Neural cell (in vitro differentiated cells): ENCODE results near the gene PUSL1. TPM values are rescaled to one million over a fixed set of nuclear protein-coding genes. Genes with fewer than 3 reads are reported as not detected.

Source experiments
- H2AFZ ChIP-seq: fragments of 200-600, 300-800 bp; sonication (generic), shearing (Covaris generic); 2 replicates; pipeline ENCODE4 v1.6.0; 2014; ENCODE audit warnings: low read depth, mild to moderate bottlenecking, antibody characterized with exemption, low read length, moderate library complexity
- H3F3A ChIP-seq: fragments of 200-600 bp; shearing (Covaris generic); 2 replicates; pipeline ENCODE4 v1.6.1; 2016; ENCODE audit warnings: mild to moderate bottlenecking, moderate library complexity, mixed read lengths, antibody characterized with exemption, low read length; ENCODE audit not compliant: insufficient read depth, poor library complexity, severe bottlenecking
- H3K27ac ChIP-seq: fragments of 200-600, 300-800 bp; sonication (generic), shearing (Covaris generic); 2 replicates; pipeline ENCODE4 v1.5.1; 2014; ENCODE audit warnings: mild to moderate bottlenecking, low read length, moderate library complexity
- H3K27me3 ChIP-seq: fragments of 300-800, 200-600 bp; sonication (generic), shearing (Covaris generic); 2 replicates; pipeline ENCODE4 v1.6.0; 2014; ENCODE audit warnings: mild to moderate bottlenecking, low read depth, low read length, moderate library complexity; ENCODE audit not compliant: insufficient read depth
- H3K36me3 ChIP-seq: fragments of 300-800, 200-600 bp; sonication (generic), shearing (Covaris generic); 2 replicates; pipeline ENCODE4 v1.5.1; 2014; ENCODE audit warnings: mild to moderate bottlenecking, antibody characterized with exemption, low read length, moderate library complexity; ENCODE audit not compliant: insufficient read depth
- H3K4me2 ChIP-seq: fragments of 300-800, 200-600 bp; sonication (generic), shearing (Covaris generic); 2 replicates; pipeline ENCODE4 v1.6.0; 2014; ENCODE audit warnings: mild to moderate bottlenecking, low read length
- H3K4me3 ChIP-seq: fragments of 300-800, 200-600 bp; sonication (generic), shearing (Covaris generic); 2 replicates; pipeline ENCODE4 v1.5.1; 2014; ENCODE audit warnings: mild to moderate bottlenecking, low read length, moderate library complexity
- H3K79me2 ChIP-seq: fragments of 200-600 bp; shearing (Covaris generic); replicated peaks from 2 replicates; pipeline ENCODE4 v1.6.0; 2014; ENCODE audit warnings: mild to moderate bottlenecking, low read length, moderate library complexity; ENCODE audit not compliant: insufficient read depth
- H3K9ac ChIP-seq: fragments of 300-800, 200-600 bp; sonication (generic), shearing (Covaris generic); 2 replicates; pipeline ENCODE4 v1.6.1; 2016; ENCODE audit warnings: mild to moderate bottlenecking, low read length, mixed read lengths
- H3K9me2 ChIP-seq: fragments of 200-600 bp; shearing (Covaris generic); 2 replicates; pipeline ENCODE4 v1.6.1; 2016; ENCODE audit warnings: mild to moderate bottlenecking, low read length, mixed read lengths; ENCODE audit not compliant: insufficient read depth
- H3K9me3 ChIP-seq: fragments of 200-600, 300-800 bp; sonication (generic), shearing (Covaris generic); 2 replicates; pipeline ENCODE4 v1.6.1; 2016; ENCODE audit warnings: mild to moderate bottlenecking, mixed run types, low read length, moderate library complexity, mixed read lengths
- H4K20me1 ChIP-seq: fragments of 200-600 bp; shearing (Covaris generic); 2 replicates; pipeline ENCODE4 v1.6.1; 2016; ENCODE audit warnings: mild to moderate bottlenecking, mixed run types; ENCODE audit not compliant: insufficient read depth
- CTCF ChIP-seq: fragments of 450-650 bp; IDR thresholded peaks from 2 replicates; pipeline ENCODE4 v1.5.1; 2014; ENCODE audit warnings: antibody characterized with exemption, mild to moderate bottlenecking, moderate library complexity; ENCODE audit not compliant: poor library complexity, severe bottlenecking
- EP300 ChIP-seq: fragments of 450-650 bp; conservative IDR thresholded peaks from 2 replicates; pipeline ENCODE4 v1.6.1; 2014; ENCODE audit warnings: antibody characterized with exemption, mild to moderate bottlenecking, moderate library complexity; ENCODE audit not compliant: poor library complexity, severe bottlenecking
- EZH2 ChIP-seq: fragments of 200-600, 300-800 bp; shearing (Covaris generic), sonication (generic); IDR thresholded peaks from 2 replicates; pipeline ENCODE4 v1.6.1; 2014; ENCODE audit warnings: antibody characterized with exemption, low read length, borderline replicate concordance, mild to moderate bottlenecking; ENCODE audit not compliant: insufficient read depth, poor library complexity, severe bottlenecking
- MXI1 ChIP-seq: fragments of 450-650 bp; conservative IDR thresholded peaks from 2 replicates; pipeline ENCODE4 v1.6.1; 2014; ENCODE audit warnings: antibody characterized with exemption, mild to moderate bottlenecking; ENCODE audit not compliant: poor library complexity, severe bottlenecking
- POLR2AphosphoS5 ChIP-seq: IDR thresholded peaks from 2 replicates; pipeline ENCODE4 v1.6.1; 2012
- RAD21 ChIP-seq: fragments of 450-650 bp; conservative IDR thresholded peaks from 2 replicates; pipeline ENCODE4 v1.6.1; 2014; ENCODE audit warnings: antibody characterized with exemption, mild to moderate bottlenecking, moderate library complexity
- REST ChIP-seq: IDR thresholded peaks from 2 replicates; pipeline ENCODE4 v1.6.1; 2012; ENCODE audit warnings: borderline replicate concordance
- SMC3 ChIP-seq: fragments of 450-650 bp; conservative IDR thresholded peaks from 2 replicates; pipeline ENCODE4 v1.6.1; 2014; ENCODE audit warnings: antibody characterized with exemption, mild to moderate bottlenecking, moderate library complexity; ENCODE audit not compliant: poor library complexity
- TAF1 ChIP-seq: IDR thresholded peaks from 2 replicates; pipeline ENCODE4 v1.6.1; 2012; ENCODE audit warnings: low read depth
- polyA plus RNA-seq: library from polyadenylated mRNA; depleted of rRNA; stranded (reverse); fragments of >200 nt; gene quantifications from 2 replicates; pipeline ENCODE4 v1.2.3, GENCODE V29; 2014

Gene PUSL1
- polyA plus RNA-seq, 1 donor from 2014 or later, result 25.0 TPM

- Histone ChIP-seq H3K27me3 (no peaks in the 10 kb centered on the region), H3F3A (no peaks in the 10 kb centered on the region), H3K27ac (no peak overlapping the region), H3K4me2 (no peak overlapping the region), H3K4me3 (no peak overlapping the region), H3K79me2 (no peaks in the 10 kb centered on the region), H3K9me2 (no peaks in the 10 kb centered on the region), H2AFZ (no peak overlapping the region), H4K20me1 (no peaks in the 10 kb centered on the region), H3K9me3 (no peaks in the 10 kb centered on the region), H3K36me3 (no peaks in the 10 kb centered on the region), H3K9ac (no peak overlapping the region)
- TF ChIP-seq EZH2, result no peak
- TF ChIP-seq SMC3, result no peak
- no peak for TF ChIP-seq MXI1
- no peak for TF ChIP-seq REST
- TF ChIP-seq CTCF, result no peak
- TF ChIP-seq RAD21, result no peak
- TF ChIP-seq TAF1, result no peak
- no peak for TF ChIP-seq POLR2AphosphoS5
- TF ChIP-seq EP300, result no peak
Observed at GRCh38 chr1:1259540-1259939, 48.9 kb upstream of the PUSL1 start.

DNA sequence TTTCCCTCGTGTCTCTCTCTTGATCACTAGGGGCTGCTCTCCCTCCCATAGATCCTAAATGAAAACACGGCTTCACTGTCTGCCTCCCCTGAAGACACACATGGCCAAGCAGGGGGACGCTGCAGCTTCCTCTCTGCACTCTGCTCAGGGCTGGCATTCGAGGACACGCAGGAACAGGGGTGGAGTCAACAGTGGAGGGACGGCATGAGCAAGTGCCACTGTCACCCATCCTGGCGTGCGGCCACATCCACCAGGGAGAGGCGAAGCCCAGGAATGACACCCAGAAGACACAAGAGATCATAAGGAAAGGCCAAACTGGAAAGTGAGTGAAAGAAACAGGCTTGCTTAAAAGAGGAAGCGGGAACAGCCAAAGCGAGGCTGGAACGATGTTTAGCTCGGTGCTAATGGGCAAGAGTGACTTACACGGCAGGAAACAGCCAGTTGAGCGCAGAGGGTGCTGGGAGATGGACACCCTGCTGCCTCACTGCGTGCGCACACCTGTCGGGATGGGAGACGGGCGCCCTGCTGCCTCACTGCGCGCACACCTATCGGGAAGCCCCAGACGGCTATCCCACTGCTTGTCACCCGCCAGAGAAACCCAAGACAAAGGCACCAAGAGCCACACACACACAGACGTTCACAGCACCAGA is 48.3 kb upstream of the PUSL1 start:
- Histone ChIP-seq H3K36me3 (no peaks in the 10 kb centered on the region), H4K20me1 (no peaks in the 10 kb centered on the region), H3K9ac (no peak overlapping the region), H3K9me3 (no peaks in the 10 kb centered on the region), H3K27me3 (no peaks in the 10 kb centered on the region), H3F3A (no peaks in the 10 kb centered on the region), H3K79me2 (no peaks in the 10 kb centered on the region), H3K9me2 (no peaks in the 10 kb centered on the region), H2AFZ (no peak overlapping the region), H3K27ac (no peak overlapping the region), H3K4me3 (no peak overlapping the region), H3K4me2 (no peak overlapping the region)
- TF ChIP-seq SMC3 (no peak), CTCF (no peak), EZH2 (no peak), TAF1 (no peak), MXI1 (no peak), RAD21 (no peak), EP300 (no peak), POLR2AphosphoS5 (no peak), REST (no peak)
